GM12878 (cell line): Measurements from ENCODE around the gene CORO1C. TPM values are rescaled to one million over a fixed set of nuclear protein-coding genes. Genes with fewer than 3 reads are reported as not detected.

Source experiments
- ATF2 ChIP-seq: IDR thresholded peaks from 2 replicates; pipeline ENCODE4 v1.6.1; 2012; ENCODE audit warnings: low read length, inconsistent platforms
- BACH1 ChIP-seq: fragments of 450-650 bp; IDR thresholded peaks from 2 replicates; pipeline ENCODE4 v1.6.1; 2017; ENCODE audit warnings: mild to moderate bottlenecking, borderline replicate concordance
- BMI1 ChIP-seq: fragments of 450-650 bp; IDR thresholded peaks from 2 replicates; pipeline ENCODE4 v1.6.1; 2016; ENCODE audit warnings: mild to moderate bottlenecking, moderate library complexity, borderline replicate concordance
- ESRRA ChIP-seq: IDR thresholded peaks from 2 replicates; pipeline ENCODE4 v1.6.1; 2012; ENCODE audit warnings: mild to moderate bottlenecking, low read length, improper control_type of control experiment
- EZH2 ChIP-seq: IDR thresholded peaks from 2 replicates; pipeline ENCODE4 v1.6.1; 2012; ENCODE audit warnings: low read depth, mild to moderate bottlenecking, control low read depth, inconsistent platforms, low read length, borderline replicate concordance; ENCODE audit not compliant: control insufficient read depth
- HDAC6 ChIP-seq: fragments of 200-600 bp; sonication (generic); IDR thresholded peaks from one replicate; pipeline ENCODE4 v1.8.0; 2017; ENCODE audit warnings: antibody characterized with exemption; ENCODE audit not compliant: unreplicated experiment
- IKZF1 ChIP-seq: fragments of 450-650 bp; conservative IDR thresholded peaks from 2 replicates; pipeline ENCODE4 v1.6.1; 2017; ENCODE audit warnings: antibody characterized with exemption, mild to moderate bottlenecking
- IRF5 ChIP-seq: fragments of 450-650 bp; IDR thresholded peaks from 2 replicates; pipeline ENCODE4 v1.6.1; 2017; ENCODE audit warnings: borderline replicate concordance
- JUNB ChIP-seq: IDR thresholded peaks from 2 replicates; pipeline ENCODE4 v1.6.1; 2016; ENCODE audit warnings: antibody characterized with exemption, mild to moderate bottlenecking
- NFIC ChIP-seq: IDR thresholded peaks from 2 replicates; pipeline ENCODE4 v1.6.1; 2012; ENCODE audit warnings: low read depth, mild to moderate bottlenecking, inconsistent platforms, low read length, moderate library complexity
- NR2C1 ChIP-seq: fragments of 450-650 bp; IDR thresholded peaks from 2 replicates; pipeline ENCODE4 v1.6.1; 2017; ENCODE audit warnings: antibody characterized with exemption, mild to moderate bottlenecking, moderate library complexity
- RFX5 ChIP-seq: IDR thresholded peaks from 2 replicates; pipeline ENCODE4 v1.6.1; 2011; ENCODE audit warnings: low read depth, low read length, improper control_type of control experiment
- RUNX3 ChIP-seq: IDR thresholded peaks from 2 replicates; pipeline ENCODE4 v1.6.1; 2012; ENCODE audit warnings: low read length, inconsistent platforms
- SMAD5 ChIP-seq: IDR thresholded peaks from 2 replicates; pipeline ENCODE4 v1.6.1; 2016; ENCODE audit warnings: antibody characterized with exemption, low read depth
- SP1 ChIP-seq: IDR thresholded peaks from one replicate; pipeline ENCODE4 v1.6.1; 2011; ENCODE audit warnings: low read depth, low read length
- SREBF1 ChIP-seq: IDR thresholded peaks from 2 replicates; pipeline ENCODE4 v1.6.1; 2012; ENCODE audit warnings: mild to moderate bottlenecking, low read length
- STAT3 ChIP-seq: IDR thresholded peaks from 2 replicates; pipeline ENCODE4 v1.6.1; 2011; ENCODE audit warnings: low read depth, low read length, improper control_type of control experiment
- YBX1 ChIP-seq: fragments of 450-650 bp; IDR thresholded peaks from 2 replicates; pipeline ENCODE4 v1.6.1; 2016; ENCODE audit warnings: antibody characterized with exemption
- ZBTB11 ChIP-seq: fragments of 450-650 bp; formaldehyde crosslinking; IDR thresholded peaks from 2 replicates; pipeline ENCODE4 v1.5.0; 2022; ENCODE audit warnings: mild to moderate bottlenecking, missing genetic modification characterization
- ZBTB40 ChIP-seq: fragments of 450-650 bp; IDR thresholded peaks from 2 replicates; pipeline ENCODE4 v1.6.1; 2016; ENCODE audit warnings: mild to moderate bottlenecking, moderate library complexity, borderline replicate concordance
- ZNF217 ChIP-seq: fragments of 450-650 bp; IDR thresholded peaks from 2 replicates; pipeline ENCODE4 v1.6.1; 2017; ENCODE audit warnings: antibody characterized with exemption, mild to moderate bottlenecking
- polyA plus RNA-seq, 11 experiments: library from polyadenylated mRNA; depleted of rRNA in 4 of 11; unstranded in 6 of 11; stranded (reverse) in 5 of 11; fragments of >200 nt; fragmentation: Nextera tagmentation in 4 of 11; fragmentation: Illumina TruSeq in 1 of 11; extraction: Ambion mirVana in 4 of 11; extraction: Trizol in 1 of 11; gene quantifications; 1 replicate in 1 of 11; 2 replicates in 10 of 11; pipeline versions ENCODE4 v1.2.1 to v1.2.3, GENCODE V29; 2011 to 2016; ENCODE audit warnings: inconsistent platforms in 2 of 11, missing spikeins in 2 of 11, low read depth in 1 of 11
- total RNA-seq, 4 experiments: library from RNA; depleted of rRNA in 3 of 4; stranded (reverse); fragments of >200 nt in 3 of 4; fragmentation: Illumina TruSeq in 1 of 4; extraction: Trizol in 1 of 4; gene quantifications; 2 replicates each; pipeline versions ENCODE4 v1.2.1 to v1.2.3, GENCODE V29; 2013 to 2021

The CORO1C gene
- total and polyA plus RNA-seq, 10 of the 15 experiments (the other 5 are each of a cell fraction or from before 2014, with no cell fraction given): 52.7 to 254 (median 171) TPM

- TF ChIP-seq NR2C1 (no peak), EZH2 (no peak), ZBTB11 (CRISPR knock-in tag) (no peak), SREBF1 (0 out of 2 replicates have a peak, but pooled peaks have one; percentile 11), ESRRA (peak; percentile 96), HDAC6 (no peak), ATF2 (peak; percentile 96), JUNB (peak; percentile 89), ZNF217 (peak; percentile 99), SP1 (peak; percentile 83), ZBTB40 (no peak), IRF5 (no peak), SMAD5 (no peak), NFIC (peak; percentile 97), BMI1 (peak; percentile 59), RFX5 (no peak), RUNX3 (peak; percentile 96), YBX1 (no peak), IKZF1 (peak; percentile 95), STAT3 (no peak), BACH1 (peak; percentile 76)
Measured at GRCh38 chr12:108616941-108617858, 114.1 kb downstream of the CORO1C start (continued).
